HTR-8/SVneo (cell line): ENCODE results near the gene PROB1.
"Not testable (repeated sequence)": the region's sequence is repeated elsewhere in the genome, so short reads cannot be mapped to it uniquely, and the experiment has no call there.

Experiments
- DNase-seq: peaks from one replicate; pipeline ENCODE4 v3.0.0; 2011; ENCODE audit warnings: low spot score, mixed read lengths; ENCODE audit not compliant: insufficient read length
- FAIRE-seq: peaks from 2 replicates; lab custom pipeline; 2011; peaks lifted over from hg19 to GRCh38; lab: Jason Lieb, UNC

The PROB1 gene

DNA sequence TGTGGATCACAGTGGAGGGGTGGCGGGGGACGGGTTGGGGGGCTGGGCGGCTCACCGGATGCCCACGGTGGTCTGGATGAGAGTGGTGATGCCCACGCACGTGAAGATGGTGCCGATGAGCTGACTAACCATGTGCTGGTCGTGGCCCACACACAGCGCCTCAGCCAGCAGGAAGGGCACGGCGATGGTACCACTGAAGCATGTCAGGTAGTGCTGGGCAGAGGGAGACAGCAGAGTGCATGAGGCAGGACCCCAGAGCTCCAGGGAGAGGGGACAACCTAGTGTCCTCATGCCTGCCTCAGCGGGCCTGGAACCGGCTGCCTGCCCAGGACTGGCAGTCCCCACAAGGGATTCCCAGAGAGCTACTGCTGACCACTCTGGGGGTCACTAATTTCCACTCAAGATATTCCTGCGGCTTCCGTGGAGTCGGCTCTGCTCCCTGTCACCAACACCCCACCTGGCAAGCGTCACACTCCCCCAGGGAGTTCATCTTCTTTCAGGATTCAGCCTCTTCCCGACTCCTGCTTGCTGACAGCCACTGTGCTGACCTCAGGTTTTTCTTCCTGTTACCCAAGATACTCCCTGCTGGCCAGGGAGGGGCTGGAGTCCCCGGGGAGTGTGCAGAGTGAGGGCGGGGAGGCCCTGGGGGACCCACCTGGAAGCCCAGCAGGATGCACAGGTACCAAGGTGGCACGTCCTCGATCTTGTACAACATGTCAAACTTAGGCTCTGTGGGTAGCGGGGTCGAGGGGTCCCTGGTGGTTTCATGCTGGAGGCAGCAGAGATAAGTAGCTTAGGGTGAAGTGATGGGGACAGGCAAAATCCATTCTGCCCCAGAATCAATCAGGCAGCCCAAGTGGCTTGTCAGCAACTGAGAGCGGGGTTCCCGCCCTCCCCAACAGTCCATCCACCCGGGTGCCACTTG, 12.8 kb downstream of the PROB1 start:
- DNase-seq (no peak), FAIRE-seq (no peak)

- FAIRE-seq: no peak
- DNase-seq: no peak
Measured at GRCh38 chr5:139379626-139380449, 15.1 kb downstream of the PROB1 start.

DNA sequence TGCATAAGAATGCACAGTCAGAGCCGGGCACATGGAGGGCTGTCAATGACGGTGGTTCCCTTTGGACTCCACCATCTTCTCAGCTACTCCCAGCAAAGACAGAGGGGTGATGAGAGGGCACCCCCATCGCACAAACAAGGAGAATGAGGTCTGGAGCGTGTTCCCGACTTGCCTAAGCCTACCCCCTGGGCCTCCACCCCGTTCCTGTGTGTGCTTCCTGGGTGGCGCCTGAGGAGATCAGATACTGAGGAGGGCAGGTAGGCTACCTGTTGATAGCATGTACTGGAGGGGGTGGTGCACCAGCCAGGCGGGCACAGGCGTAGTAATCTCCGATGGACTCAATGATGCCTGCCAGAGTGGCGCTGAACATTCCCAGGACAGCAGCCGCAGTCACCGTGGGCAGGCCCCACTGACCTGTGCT, 16.0 kb downstream of the PROB1 start:
- FAIRE-seq (no peak), DNase-seq (no peak)

DNA sequence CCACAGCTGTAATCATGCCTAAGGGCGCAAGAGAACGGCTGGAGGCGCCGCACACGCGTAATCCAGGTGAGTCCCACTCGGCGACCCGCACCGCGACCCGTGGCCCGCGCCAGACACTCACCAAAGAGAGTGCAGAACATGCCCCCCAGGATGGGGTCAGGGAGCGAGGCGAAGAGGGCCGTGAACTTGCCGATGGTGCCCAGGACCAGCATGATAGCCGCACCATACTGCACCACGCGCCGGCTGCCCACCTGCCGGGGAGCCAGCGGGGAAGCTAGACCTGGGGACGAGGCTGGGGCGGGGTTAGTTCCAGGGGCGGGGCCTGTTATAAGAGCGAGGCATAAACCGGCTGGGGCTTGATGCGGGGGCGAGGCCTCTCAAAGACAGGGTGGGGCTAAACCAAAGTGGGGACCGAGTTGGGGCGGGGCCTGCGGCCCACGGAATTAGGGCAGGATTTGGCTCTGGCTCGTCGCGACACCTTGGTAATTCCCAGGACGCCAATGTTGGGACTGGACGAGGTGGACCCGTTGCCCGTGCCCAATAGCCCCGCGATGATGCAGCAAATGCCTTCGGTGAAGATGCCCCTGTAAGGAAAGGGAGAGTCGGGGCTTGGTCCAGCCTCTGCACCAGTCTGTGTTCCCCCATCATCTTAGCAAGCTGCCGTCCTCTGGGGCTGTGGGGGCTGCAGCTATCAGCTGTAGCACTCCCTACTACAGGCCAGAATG, 16.6 kb downstream of the PROB1 start:
- DNase-seq: no peak
- no peak for FAIRE-seq

DNA sequence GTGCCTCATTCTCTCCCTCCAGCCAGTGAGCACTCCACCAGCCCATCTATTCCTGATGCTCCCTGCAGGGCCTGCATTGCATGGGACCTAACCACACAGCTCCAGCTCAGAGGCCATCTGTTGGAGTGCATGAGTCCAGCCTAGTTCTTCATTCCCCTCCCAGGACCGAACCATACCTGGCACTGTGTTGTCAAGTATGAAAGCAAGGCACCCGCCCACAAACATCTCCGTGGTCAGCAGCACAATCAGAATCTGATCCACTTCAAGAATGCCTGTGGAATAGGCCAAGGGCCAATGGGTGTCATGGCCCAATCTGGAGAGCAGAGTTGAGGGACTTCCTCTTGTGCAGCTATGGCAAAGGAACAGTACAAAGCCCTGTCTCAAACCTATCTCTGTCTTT, 17.7 kb downstream of the PROB1 start:
- FAIRE-seq (no peak), DNase-seq (no peak)

DNA sequence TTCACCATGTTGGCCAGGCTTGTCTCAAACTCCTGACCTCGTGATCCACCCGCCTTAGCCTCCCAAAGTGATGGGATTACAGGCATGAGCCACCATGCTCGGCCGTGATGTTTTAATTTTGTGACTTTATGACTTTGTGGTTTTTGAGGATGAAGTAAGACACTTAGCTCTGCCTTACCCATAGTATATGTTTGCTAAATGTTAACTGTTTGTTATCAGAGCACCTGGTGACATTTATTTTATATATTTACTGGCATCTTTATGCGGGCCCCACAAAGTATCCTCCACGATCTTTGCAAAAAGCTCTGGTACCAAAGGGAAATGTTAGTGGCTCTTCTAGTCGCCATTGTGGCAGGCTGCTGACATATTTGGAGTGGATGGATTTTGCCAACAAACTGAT, 18.5 kb downstream of the PROB1 start:
- no peak for FAIRE-seq
- DNase-seq: no peak

- no peak for FAIRE-seq
Measured at GRCh38 chr5:139374909-139375308, 20.0 kb downstream of the PROB1 start.

GRCh38 chr5:139371482-139372435, 23.1 kb downstream of the PROB1 start:
- FAIRE-seq: no peak
- DNase-seq: no peak

More at GRCh38 chr5:139374909-139375308, 20.0 kb downstream of the PROB1 start:
- DNase-seq: no peak

- FAIRE-seq: no peak
- DNase-seq: no peak
Measured at GRCh38 chr5:139369181-139369580, 25.7 kb downstream of the PROB1 start.

GRCh38 chr5:139368613-139369012, 26.3 kb downstream of the PROB1 start:
- DNase-seq (no peak), FAIRE-seq (no peak)

DNA sequence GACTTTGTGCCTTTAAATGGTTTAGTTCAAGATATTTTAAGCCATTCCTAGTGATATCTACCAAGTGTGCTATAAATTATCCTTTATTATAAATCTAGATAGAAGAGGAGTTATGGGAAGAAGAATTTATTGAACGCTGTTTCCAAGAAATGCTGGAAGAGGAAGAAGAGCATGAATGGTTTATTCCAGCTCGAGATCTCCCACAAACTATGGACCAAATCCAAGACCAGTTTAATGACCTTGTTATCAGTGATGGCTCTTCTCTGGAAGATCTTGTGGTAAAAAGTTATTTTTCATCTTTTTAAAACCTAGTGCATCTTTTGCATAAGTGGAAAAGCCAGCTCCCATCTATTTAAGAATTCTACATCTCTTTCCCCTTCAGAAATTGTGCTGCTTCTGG, 30.4 kb downstream of the PROB1 start:
- FAIRE-seq (no peak), DNase-seq (no peak)

- FAIRE-seq (no peak), DNase-seq (no peak)
Measured at GRCh38 chr5:139363937-139364336, 31.0 kb downstream of the PROB1 start.

- DNase-seq (no peak), FAIRE-seq (no peak)
Measured at GRCh38 chr5:139361835-139362429, 33.0 kb downstream of the PROB1 start.

DNA sequence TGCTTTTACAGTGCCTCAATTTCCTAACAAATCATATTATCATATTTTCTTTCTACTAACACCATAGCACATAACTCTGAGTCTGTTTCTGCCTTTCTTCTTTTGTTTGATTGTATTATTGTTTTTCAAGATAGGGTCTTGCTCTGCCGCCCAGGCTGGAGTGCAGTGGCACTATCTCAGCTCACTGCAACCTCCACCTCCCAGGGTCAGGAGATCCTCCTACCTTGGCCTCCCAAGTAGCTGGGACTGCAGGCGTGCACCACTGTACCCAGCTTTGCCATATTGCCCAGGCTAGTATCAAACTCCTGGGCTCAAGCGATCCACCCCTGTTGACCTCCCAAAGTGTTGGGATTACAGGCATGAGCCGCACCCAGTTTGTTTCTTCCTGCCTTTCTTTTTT, 34.5 kb downstream of the PROB1 start:
- DNase-seq (no peak), FAIRE-seq (no peak)

- DNase-seq: no peak
- no peak for FAIRE-seq
Measured at GRCh38 chr5:139358064-139358463, 36.8 kb downstream of the PROB1 start.

GRCh38 chr5:139355900-139356299, 39.0 kb downstream of the PROB1 start:
- not testable (repeated sequence) for DNase-seq, FAIRE-seq

DNA sequence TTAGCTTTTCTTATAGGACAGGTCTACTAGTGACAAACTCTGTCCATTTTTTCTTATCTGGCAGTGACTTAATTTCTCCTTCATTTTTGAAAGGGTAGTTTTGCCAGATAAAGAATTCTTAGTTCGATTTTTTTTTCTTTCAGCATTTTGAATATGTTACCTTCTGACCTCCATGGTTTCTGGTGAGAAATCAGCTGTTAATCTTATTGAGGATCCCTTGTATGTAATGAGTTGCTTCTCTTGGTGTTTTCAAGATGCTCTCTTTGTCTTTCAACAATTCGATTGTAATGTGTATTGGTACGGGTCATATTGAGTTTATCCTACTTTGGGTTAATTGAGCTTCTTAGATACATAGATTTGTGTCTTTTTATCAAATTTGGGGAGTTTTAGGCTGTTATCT, 40.7 kb downstream of the PROB1 start:
- no peak for FAIRE-seq
- DNase-seq: no peak

DNA sequence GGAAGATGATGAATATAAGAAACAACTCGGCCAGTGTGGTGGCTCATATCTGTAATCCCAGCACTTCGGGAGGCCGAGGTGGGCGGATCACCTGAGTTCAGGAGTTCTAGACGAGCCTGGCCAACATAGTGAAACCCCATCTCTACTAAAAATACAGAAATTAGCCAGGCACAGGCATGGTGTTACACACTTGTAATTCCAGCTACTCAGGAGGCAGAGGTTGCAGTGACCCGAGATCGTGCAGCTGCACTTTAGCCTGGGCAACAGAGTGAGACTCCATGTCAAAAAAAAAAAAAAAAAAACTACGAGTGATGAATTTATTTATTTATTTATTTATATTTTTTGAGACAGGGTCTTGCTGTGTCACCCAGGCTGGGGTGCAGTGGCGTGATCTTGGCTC, 47.0 kb downstream of the PROB1 start:
- FAIRE-seq, DNase-seq: not testable (repeated sequence)

GRCh38 chr5:139345442-139345841, 49.5 kb downstream of the PROB1 start:
- DNase-seq, FAIRE-seq: not testable (repeated sequence)
